SU-DHL-6 (cell line): Measurements from ENCODE around the gene ITIH4.

ENCODE experiments used
- EZH2phosphoT487 ChIP-seq: fragments of 200-600 bp; sonication (generic), shearing (Covaris generic); conservative IDR thresholded peaks from 2 replicates; pipeline ENCODE4 v1.6.1; 2018; ENCODE audit warnings: mild to moderate bottlenecking, antibody characterized with exemption, low read length, moderate library complexity, mixed read lengths
- TF ChIP-seq, protein P1 (sequence below): fragments of 200-600 bp; sonication (generic); IDR thresholded peaks from one replicate; pipeline ENCODE4 v1.5.1; 2017; ENCODE audit warnings: antibody characterized with exemption, mild to moderate bottlenecking, low read length, moderate library complexity; ENCODE audit not compliant: insufficient read depth, poor library complexity, severe bottlenecking

DNA sequence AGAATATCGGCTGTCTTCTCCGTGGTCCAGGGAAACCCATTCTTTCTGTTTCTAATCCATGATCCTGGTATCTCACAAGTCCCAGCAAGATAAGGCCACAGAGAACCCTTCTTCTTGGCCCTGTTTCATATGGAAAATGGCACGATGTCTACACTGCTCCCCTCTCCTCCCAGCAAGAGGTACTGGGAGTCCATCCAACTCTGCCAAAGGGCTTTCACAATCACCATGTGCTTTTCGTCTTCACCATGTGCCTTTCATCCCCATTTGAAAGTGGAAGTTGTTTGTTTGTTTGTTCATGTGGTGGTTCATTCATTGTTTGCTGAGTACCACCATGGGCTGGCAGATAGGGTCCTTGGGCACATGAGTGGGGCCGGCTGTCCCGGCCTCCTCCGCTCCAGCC, 30.4 kb downstream of the ITIH4 start:
- TF ChIP-seq, protein P1, sequence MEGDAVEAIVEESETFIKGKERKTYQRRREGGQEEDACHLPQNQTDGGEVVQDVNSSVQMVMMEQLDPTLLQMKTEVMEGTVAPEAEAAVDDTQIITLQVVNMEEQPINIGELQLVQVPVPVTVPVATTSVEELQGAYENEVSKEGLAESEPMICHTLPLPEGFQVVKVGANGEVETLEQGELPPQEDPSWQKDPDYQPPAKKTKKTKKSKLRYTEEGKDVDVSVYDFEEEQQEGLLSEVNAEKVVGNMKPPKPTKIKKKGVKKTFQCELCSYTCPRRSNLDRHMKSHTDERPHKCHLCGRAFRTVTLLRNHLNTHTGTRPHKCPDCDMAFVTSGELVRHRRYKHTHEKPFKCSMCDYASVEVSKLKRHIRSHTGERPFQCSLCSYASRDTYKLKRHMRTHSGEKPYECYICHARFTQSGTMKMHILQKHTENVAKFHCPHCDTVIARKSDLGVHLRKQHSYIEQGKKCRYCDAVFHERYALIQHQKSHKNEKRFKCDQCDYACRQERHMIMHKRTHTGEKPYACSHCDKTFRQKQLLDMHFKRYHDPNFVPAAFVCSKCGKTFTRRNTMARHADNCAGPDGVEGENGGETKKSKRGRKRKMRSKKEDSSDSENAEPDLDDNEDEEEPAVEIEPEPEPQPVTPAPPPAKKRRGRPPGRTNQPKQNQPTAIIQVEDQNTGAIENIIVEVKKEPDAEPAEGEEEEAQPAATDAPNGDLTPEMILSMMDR = no peak
- no peak for TF ChIP-seq EZH2phosphoT487
